ENCODE measurements around the gene MAN1A2.

- TF ChIP-seq ZNF624 (tag by site-specific recombination; IDR thresholded peaks at IDR 0.05) (no peak), ZNF121 (tag by site-specific recombination; IDR thresholded peaks at IDR 0.05) (no peak), ZNF324 (tag by site-specific recombination; IDR thresholded peaks at IDR 0.05) (no peak), ZNF629 (tag by site-specific recombination; IDR thresholded peaks at IDR 0.05) (no peak), ZNF239 (tag by site-specific recombination; IDR thresholded peaks at IDR 0.05) (no peak), ZNF341 (tag by site-specific recombination; IDR thresholded peaks at IDR 0.05; ENCODE audit: low read depth) (no peak), PBX3 (CRISPR knock-in tag; IDR thresholded peaks at IDR 0.05) (no peak), ZNF837 (tag by site-specific recombination; IDR thresholded peaks at IDR 0.05) (no peak)
- TF ChIP-seq, protein P1, sequence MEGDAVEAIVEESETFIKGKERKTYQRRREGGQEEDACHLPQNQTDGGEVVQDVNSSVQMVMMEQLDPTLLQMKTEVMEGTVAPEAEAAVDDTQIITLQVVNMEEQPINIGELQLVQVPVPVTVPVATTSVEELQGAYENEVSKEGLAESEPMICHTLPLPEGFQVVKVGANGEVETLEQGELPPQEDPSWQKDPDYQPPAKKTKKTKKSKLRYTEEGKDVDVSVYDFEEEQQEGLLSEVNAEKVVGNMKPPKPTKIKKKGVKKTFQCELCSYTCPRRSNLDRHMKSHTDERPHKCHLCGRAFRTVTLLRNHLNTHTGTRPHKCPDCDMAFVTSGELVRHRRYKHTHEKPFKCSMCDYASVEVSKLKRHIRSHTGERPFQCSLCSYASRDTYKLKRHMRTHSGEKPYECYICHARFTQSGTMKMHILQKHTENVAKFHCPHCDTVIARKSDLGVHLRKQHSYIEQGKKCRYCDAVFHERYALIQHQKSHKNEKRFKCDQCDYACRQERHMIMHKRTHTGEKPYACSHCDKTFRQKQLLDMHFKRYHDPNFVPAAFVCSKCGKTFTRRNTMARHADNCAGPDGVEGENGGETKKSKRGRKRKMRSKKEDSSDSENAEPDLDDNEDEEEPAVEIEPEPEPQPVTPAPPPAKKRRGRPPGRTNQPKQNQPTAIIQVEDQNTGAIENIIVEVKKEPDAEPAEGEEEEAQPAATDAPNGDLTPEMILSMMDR (tag by site-specific recombination; IDR thresholded peaks at IDR 0.05): no peak
- TF ChIP-seq, protein P2, sequence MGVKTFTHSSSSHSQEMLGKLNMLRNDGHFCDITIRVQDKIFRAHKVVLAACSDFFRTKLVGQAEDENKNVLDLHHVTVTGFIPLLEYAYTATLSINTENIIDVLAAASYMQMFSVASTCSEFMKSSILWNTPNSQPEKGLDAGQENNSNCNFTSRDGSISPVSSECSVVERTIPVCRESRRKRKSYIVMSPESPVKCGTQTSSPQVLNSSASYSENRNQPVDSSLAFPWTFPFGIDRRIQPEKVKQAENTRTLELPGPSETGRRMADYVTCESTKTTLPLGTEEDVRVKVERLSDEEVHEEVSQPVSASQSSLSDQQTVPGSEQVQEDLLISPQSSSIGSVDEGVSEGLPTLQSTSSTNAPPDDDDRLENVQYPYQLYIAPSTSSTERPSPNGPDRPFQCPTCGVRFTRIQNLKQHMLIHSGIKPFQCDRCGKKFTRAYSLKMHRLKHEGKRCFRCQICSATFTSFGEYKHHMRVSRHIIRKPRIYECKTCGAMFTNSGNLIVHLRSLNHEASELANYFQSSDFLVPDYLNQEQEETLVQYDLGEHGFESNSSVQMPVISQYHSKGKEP (tag by site-specific recombination; IDR thresholded peaks at IDR 0.05): no peak
- TF ChIP-seq, protein P3, sequence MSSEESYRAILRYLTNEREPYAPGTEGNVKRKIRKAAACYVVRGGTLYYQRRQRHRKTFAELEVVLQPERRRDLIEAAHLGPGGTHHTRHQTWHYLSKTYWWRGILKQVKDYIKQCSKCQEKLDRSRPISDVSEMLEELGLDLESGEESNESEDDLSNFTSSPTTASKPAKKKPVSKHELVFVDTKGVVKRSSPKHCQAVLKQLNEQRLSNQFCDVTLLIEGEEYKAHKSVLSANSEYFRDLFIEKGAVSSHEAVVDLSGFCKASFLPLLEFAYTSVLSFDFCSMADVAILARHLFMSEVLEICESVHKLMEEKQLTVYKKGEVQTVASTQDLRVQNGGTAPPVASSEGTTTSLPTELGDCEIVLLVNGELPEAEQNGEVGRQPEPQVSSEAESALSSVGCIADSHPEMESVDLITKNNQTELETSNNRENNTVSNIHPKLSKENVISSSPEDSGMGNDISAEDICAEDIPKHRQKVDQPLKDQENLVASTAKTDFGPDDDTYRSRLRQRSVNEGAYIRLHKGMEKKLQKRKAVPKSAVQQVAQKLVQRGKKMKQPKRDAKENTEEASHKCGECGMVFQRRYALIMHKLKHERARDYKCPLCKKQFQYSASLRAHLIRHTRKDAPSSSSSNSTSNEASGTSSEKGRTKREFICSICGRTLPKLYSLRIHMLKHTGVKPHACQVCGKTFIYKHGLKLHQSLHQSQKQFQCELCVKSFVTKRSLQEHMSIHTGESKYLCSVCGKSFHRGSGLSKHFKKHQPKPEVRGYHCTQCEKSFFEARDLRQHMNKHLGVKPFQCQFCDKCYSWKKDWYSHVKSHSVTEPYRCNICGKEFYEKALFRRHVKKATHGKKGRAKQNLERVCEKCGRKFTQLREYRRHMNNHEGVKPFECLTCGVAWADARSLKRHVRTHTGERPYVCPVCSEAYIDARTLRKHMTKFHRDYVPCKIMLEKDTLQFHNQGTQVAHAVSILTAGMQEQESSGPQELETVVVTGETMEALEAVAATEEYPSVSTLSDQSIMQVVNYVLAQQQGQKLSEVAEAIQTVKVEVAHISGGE (tag by site-specific recombination; conservative IDR thresholded peaks at IDR 0.05; ENCODE audit: low read depth): no peak
Observed at GRCh38 chr1:117527074-117527473, 159.8 kb downstream of the MAN1A2 start.
